ENCODE data around the gene ETV3. TPM values are rescaled to one million over a fixed set of nuclear protein-coding genes. Genes with fewer than 3 reads are reported as not detected.

Gene ETV3
- total RNA-seq, 2 experiments from 2014 or later: 11.1 to 20.4 TPM

DNA sequence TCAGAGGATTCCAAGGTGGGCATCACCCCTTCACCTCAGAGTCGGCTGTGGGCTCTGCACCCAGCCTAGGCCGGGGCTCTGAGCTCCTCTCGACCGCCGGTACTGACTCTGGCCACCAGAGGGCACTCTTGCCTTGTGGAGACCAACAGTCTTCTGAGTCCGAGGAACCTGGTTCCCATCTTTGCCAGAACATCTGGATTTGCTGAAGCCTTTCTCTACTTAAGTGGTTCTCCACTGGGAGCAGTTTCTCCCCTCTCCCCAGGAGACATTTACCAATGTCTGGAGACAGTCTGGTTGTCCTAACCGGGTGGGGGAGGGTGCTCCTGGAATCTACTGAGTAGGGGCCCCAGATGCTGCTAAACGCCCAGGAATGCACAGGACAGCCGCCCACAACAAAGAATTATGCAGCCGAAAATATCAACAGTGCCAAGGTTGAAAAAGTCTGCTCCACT lies 48.0 kb downstream of the ETV3 start:
- Histone ChIP-seq H4K20me1 (ENCODE audit: insufficient read depth, low read length) (0 out of 2 replicates have a peak, but pooled peaks cover 5% of the 10 kb centered on the region), H3K27ac (ENCODE audit: low read depth, low read length, poor library complexity, severe bottlenecking) (no peak overlapping the region), H3K9me2 (ENCODE audit: insufficient read depth, low read length) (no peaks in the 10 kb centered on the region), H3K79me2 (ENCODE audit: insufficient read depth, low read depth, low read length) (no peaks in the 10 kb centered on the region), H2AFZ (ENCODE audit: low read length) (no peak overlapping the region), H3K36me3 (ENCODE audit: insufficient read depth, low read length) (no peaks in the 10 kb centered on the region), H3K4me2 (ENCODE audit: low read length) (no peak overlapping the region), H3K9me3 (ENCODE audit: low read length) (no peaks in the 10 kb centered on the region), H3K4me3 (ENCODE audit: low read depth, low read length, poor library complexity, severe bottlenecking) (no peak overlapping the region), H3K4me1 (ENCODE audit: insufficient read depth, low read length, poor library complexity, severe bottlenecking) (no peaks in the 10 kb centered on the region)
- DNase-seq (ENCODE audit: low spot score): peak; percentile 78
- BruUV-seq (replicated peaks): no TSS peak
- POLR2A ChIA-PET: interaction anchor here (0.7 kb wide), 1 partner anchor 9 kb away, joined by 3 read pairs; no protein-coding TSS in a partner anchor
- CTCF ChIA-PET (ENCODE audit: unreplicated experiment): interaction anchor here (0.6 to 0.7 kb wide), 3 partner anchors 32 to 66 kb away, joined by 3 to 5 read pairs (median 5); no protein-coding TSS in a partner anchor
- TF ChIP-seq, protein P1, sequence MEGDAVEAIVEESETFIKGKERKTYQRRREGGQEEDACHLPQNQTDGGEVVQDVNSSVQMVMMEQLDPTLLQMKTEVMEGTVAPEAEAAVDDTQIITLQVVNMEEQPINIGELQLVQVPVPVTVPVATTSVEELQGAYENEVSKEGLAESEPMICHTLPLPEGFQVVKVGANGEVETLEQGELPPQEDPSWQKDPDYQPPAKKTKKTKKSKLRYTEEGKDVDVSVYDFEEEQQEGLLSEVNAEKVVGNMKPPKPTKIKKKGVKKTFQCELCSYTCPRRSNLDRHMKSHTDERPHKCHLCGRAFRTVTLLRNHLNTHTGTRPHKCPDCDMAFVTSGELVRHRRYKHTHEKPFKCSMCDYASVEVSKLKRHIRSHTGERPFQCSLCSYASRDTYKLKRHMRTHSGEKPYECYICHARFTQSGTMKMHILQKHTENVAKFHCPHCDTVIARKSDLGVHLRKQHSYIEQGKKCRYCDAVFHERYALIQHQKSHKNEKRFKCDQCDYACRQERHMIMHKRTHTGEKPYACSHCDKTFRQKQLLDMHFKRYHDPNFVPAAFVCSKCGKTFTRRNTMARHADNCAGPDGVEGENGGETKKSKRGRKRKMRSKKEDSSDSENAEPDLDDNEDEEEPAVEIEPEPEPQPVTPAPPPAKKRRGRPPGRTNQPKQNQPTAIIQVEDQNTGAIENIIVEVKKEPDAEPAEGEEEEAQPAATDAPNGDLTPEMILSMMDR (conservative IDR thresholded peaks at IDR 0.05; ENCODE audit: low read length): peak; percentile 98
- no peak for TF ChIP-seq EZH2phosphoT487 (IDR thresholded peaks at IDR 0.05; ENCODE audit: borderline replicate concordance, low read depth, low read length)
- intact Hi-C loops (cut with micrococcal nuclease; ENCODE audit: unreplicated experiment): loop anchor here (1.0 kb wide), 1 partner anchor 66 kb away; no protein-coding TSS in a partner anchor

DNA sequence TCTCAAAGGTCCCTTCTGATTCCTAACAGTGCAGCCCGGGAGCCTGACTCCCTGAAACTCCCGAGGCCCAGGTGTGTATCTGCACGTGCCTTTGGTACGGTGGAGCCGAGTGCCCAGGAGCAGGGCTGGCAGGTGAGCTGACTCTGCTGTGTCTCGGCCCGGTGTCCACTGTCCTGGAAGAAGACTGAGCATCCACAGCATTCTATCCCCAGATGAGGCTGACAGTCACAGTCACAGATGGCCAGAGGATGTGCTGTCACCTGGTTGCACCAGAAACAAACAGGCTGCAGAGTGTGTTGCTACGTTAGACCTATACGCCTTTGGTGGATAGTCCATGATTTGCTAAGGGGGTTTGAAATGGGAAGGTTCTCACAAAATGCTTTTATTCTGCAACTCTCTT lies 48.4 kb downstream of the ETV3 start:
- BruUV-seq (replicated peaks): no TSS peak
- no peak overlapping the region for H3K4me2 ChIP-seq (ENCODE audit: low read length)
- TF ChIP-seq EZH2phosphoT487 (IDR thresholded peaks at IDR 0.05; ENCODE audit: borderline replicate concordance, low read depth, low read length): no peak
- TF ChIP-seq, protein P1 (conservative IDR thresholded peaks at IDR 0.05; ENCODE audit: low read length): no peak
- H3K9me2 ChIP-seq (ENCODE audit: insufficient read depth, low read length): no peaks in the 10 kb centered on the region
- no peak overlapping the region for H2AFZ ChIP-seq (ENCODE audit: low read length)
- CTCF ChIA-PET (ENCODE audit: unreplicated experiment): interaction anchor here (0.6 to 0.7 kb wide), 3 partner anchors 32 to 67 kb away, joined by 3 to 5 read pairs (median 5); no protein-coding TSS in a partner anchor
- POLR2A ChIA-PET: interaction anchor here (0.7 kb wide), 1 partner anchor 8 kb away, joined by 3 read pairs; no protein-coding TSS in a partner anchor
- 0 out of 2 replicates have a peak, but pooled peaks cover 5% of the 10 kb centered on the region for H4K20me1 ChIP-seq (ENCODE audit: insufficient read depth, low read length)
- H3K9me3 ChIP-seq (ENCODE audit: low read length): no peaks in the 10 kb centered on the region
- no peaks in the 10 kb centered on the region for H3K79me2 ChIP-seq (ENCODE audit: insufficient read depth, low read depth, low read length)
- H3K27ac ChIP-seq (ENCODE audit: low read depth, low read length, poor library complexity, severe bottlenecking): no peak overlapping the region
- H3K4me3 ChIP-seq (ENCODE audit: low read depth, low read length, poor library complexity, severe bottlenecking): no peak overlapping the region
- intact Hi-C loops (cut with micrococcal nuclease; ENCODE audit: unreplicated experiment): loop anchor here (1.0 kb wide), 1 partner anchor 67 kb away; no protein-coding TSS in a partner anchor
- no peaks in the 10 kb centered on the region for H3K4me1 ChIP-seq (ENCODE audit: insufficient read depth, low read length, poor library complexity, severe bottlenecking)
- no peak for DNase-seq (ENCODE audit: low spot score)
- H3K36me3 ChIP-seq (ENCODE audit: insufficient read depth, low read length): no peaks in the 10 kb centered on the region

DNA sequence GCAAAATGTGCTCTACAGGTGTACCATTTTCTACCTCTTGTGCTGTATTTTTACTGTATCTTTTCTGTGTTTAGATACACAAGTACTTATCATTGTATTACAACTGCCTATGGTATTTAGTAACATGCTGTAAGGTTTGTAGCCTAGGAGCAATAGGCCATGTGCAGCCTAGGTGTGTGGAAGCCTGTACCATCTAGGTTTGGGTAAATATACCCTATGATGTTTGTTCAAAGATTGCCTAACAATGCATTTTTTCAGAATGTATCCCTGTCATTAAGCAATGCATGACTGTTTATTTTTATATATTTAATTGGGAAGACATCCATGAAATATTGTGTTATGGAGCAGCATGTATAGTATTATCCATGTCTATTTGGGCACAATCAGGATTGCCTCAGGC lies 49.6 kb downstream of the ETV3 start:
- H3K9me2 ChIP-seq (ENCODE audit: insufficient read depth, low read length): no peaks in the 10 kb centered on the region
- ChIA-PET CTCF (ENCODE audit: unreplicated experiment) (no interaction called here), POLR2A (no interaction called here)
- TF ChIP-seq, protein P1 (conservative IDR thresholded peaks at IDR 0.05; ENCODE audit: low read length): no peak
- no peak for TF ChIP-seq EZH2phosphoT487 (IDR thresholded peaks at IDR 0.05; ENCODE audit: borderline replicate concordance, low read depth, low read length)
- no peaks in the 10 kb centered on the region for H3K9me3 ChIP-seq (ENCODE audit: low read length)
- no peak overlapping the region for H3K4me3 ChIP-seq (ENCODE audit: low read depth, low read length, poor library complexity, severe bottlenecking)
- 0 out of 2 replicates have a peak, but pooled peaks cover 5% of the 10 kb centered on the region for H4K20me1 ChIP-seq (ENCODE audit: insufficient read depth, low read length)
- no peak overlapping the region for H3K4me2 ChIP-seq (ENCODE audit: low read length)
- no TSS peak for BruUV-seq (replicated peaks)
- H3K36me3 ChIP-seq (ENCODE audit: insufficient read depth, low read length): no peaks in the 10 kb centered on the region
- intact Hi-C loops (cut with micrococcal nuclease; ENCODE audit: unreplicated experiment): no loop called here
- no peaks in the 10 kb centered on the region for H3K4me1 ChIP-seq (ENCODE audit: insufficient read depth, low read length, poor library complexity, severe bottlenecking)
- no peaks in the 10 kb centered on the region for H3K79me2 ChIP-seq (ENCODE audit: insufficient read depth, low read depth, low read length)
- DNase-seq (ENCODE audit: low spot score): no peak
- no peak overlapping the region for H3K27ac ChIP-seq (ENCODE audit: low read depth, low read length, poor library complexity, severe bottlenecking)
- no peak overlapping the region for H2AFZ ChIP-seq (ENCODE audit: low read length)
